Measurements from ENCODE around the gene RRP8. TPM values are rescaled to one million over a fixed set of nuclear protein-coding genes. Genes with fewer than 3 reads are reported as not detected.

The RRP8 gene
- total RNA-seq, 1 experiment from 2014 or later, result 16.0 TPM

- Histone ChIP-seq H3K4me2 (ENCODE audit: insufficient read depth, insufficient read length, low read length) (no peak overlapping the region), H3K56ac (ENCODE audit: insufficient read length, low read depth, low read length) (no peak overlapping the region), H3K79me1 (ENCODE audit: insufficient read depth, low read depth, low read length, poor library complexity, severe bottlenecking) (no peaks in the 10 kb centered on the region), H2BK5ac (ENCODE audit: insufficient read length, low read length) (no peak overlapping the region), H2BK12ac (ENCODE audit: insufficient read length, low read depth, low read length) (no peak overlapping the region), H3K9ac (ENCODE audit: extremely low read depth, insufficient read length, low read length) (no peak overlapping the region), H4K8ac (replicated peaks; ENCODE audit: insufficient read length, low read depth, low read length) (no peak overlapping the region), H3K23me2 (ENCODE audit: insufficient read length, low read depth, low read length, poor library complexity, severe bottlenecking) (no peaks in the 10 kb centered on the region), H2AK5ac (ENCODE audit: insufficient read length, low read length) (no peak overlapping the region), H4K20me1 (ENCODE audit: control insufficient read depth, insufficient read depth, insufficient read length) (no peaks in the 10 kb centered on the region), H3K18ac (ENCODE audit: insufficient read length, low read depth, low read length) (no peak overlapping the region), H4K5ac (ENCODE audit: insufficient read length, low read depth, low read length) (no peak overlapping the region), H3K14ac (ENCODE audit: insufficient read depth, low read length) (no peak overlapping the region), H3K9me3 (ENCODE audit: control insufficient read depth, low read depth, low read length) (no peaks in the 10 kb centered on the region), H3K4ac (ENCODE audit: low read depth, low read length) (no peak overlapping the region), H2BK120ac (ENCODE audit: low read depth, low read length, poor library complexity, severe bottlenecking) (no peak overlapping the region), H2BK20ac (ENCODE audit: low read depth, low read length, poor library complexity, severe bottlenecking) (no peak overlapping the region), H3T11ph (ENCODE audit: low read length) (no peak overlapping the region), H2AFZ (ENCODE audit: low read length) (no peak overlapping the region), H3K27ac (ENCODE audit: insufficient read length, low read depth, low read length) (no peak overlapping the region), H4K91ac (ENCODE audit: insufficient read length, low read depth, low read length) (no peak overlapping the region), H3K23ac (ENCODE audit: insufficient read length, low read depth, low read length) (no peak overlapping the region), H3K27me3 (ENCODE audit: insufficient read depth, low read length) (no peaks in the 10 kb centered on the region), H3K4me1 (ENCODE audit: insufficient read depth, low read length) (no peaks in the 10 kb centered on the region), H3K79me2 (ENCODE audit: insufficient read depth, low read length) (no peaks in the 10 kb centered on the region), H2BK15ac (ENCODE audit: low read depth, low read length) (no peak overlapping the region)
- H3K27me3 Mint-ChIP-seq (ENCODE audit: low read depth), result no peaks in the 10 kb centered on the region
- DNase-seq, result no peak
- TF ChIP-seq, protein P1, sequence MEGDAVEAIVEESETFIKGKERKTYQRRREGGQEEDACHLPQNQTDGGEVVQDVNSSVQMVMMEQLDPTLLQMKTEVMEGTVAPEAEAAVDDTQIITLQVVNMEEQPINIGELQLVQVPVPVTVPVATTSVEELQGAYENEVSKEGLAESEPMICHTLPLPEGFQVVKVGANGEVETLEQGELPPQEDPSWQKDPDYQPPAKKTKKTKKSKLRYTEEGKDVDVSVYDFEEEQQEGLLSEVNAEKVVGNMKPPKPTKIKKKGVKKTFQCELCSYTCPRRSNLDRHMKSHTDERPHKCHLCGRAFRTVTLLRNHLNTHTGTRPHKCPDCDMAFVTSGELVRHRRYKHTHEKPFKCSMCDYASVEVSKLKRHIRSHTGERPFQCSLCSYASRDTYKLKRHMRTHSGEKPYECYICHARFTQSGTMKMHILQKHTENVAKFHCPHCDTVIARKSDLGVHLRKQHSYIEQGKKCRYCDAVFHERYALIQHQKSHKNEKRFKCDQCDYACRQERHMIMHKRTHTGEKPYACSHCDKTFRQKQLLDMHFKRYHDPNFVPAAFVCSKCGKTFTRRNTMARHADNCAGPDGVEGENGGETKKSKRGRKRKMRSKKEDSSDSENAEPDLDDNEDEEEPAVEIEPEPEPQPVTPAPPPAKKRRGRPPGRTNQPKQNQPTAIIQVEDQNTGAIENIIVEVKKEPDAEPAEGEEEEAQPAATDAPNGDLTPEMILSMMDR (conservative IDR thresholded peaks at IDR 0.05), result no peak
- no peak overlapping the region for H3K27ac Mint-ChIP-seq
- peaks cover 0 to 1% (median under 1%) of the 10 kb centered on the region in 3 experiments; a peak in 1 of 7 replicates for H3K36me3 Mint-ChIP-seq (ENCODE audit: insufficient read depth in 1 of 3, low read depth in 3 of 3)
- H3K4me1 Mint-ChIP-seq, result no peaks in the 10 kb centered on the region
- no peak overlapping the region for H3K4me3 Mint-ChIP-seq
- H3K9me3 Mint-ChIP-seq, result peaks cover 4% of the 10 kb centered on the region in 2 experiments; a peak in 4 of 5 replicates
- WGBS (ENCODE audit: extremely low coverage, insufficient read length, low lambda C conversion rate), result no CpG with 5 or more reads among the region's 1 CpG
Measured at GRCh38 chr11:6578134-6578533, 25.3 kb downstream of the RRP8 start.
